ENCODE data around the gene GGA2. TPM values are rescaled to one million over a fixed set of nuclear protein-coding genes. Genes with fewer than 3 reads are reported as not detected.
"Not testable (repeated sequence)": the region's sequence is repeated elsewhere in the genome, so short reads cannot be mapped to it uniquely, and the experiment has no call there.

The GGA2 gene
- total and polyA plus RNA-seq, 4 experiments from 2014 or later, result 49.2 to 118 (median 81.6) TPM

DNA sequence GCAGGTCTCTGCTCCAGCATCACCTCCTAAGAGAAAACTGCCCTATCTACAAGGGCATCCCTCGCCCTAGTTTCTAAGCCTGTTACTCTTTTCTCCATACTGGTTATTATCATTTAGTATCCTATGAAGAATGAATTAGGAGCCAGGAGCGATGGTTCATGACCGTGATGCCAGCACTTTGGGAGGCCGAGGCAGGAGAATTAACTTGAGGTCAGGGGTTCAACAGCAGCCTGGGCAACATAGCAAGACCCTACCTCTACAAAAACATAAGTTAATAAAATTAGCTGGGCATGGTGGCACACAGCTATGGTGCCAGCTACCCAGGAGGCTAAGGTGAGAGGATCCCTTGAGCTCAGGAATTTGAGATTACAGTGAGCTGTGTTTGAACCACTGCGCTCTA lies 39.6 kb upstream of the GGA2 start:
- peaks cover 0 to 5% (median 2%) of the 10 kb centered on the region in 4 donors for H3K4me1 Mint-ChIP-seq
- Histone ChIP-seq H3K27me3 (ENCODE audit: insufficient read depth, low read length) (no peaks in the 10 kb centered on the region), H3K36me3 (ENCODE audit: insufficient read depth, low read length) (peaks cover 46% of the 10 kb centered on the region), H3K4me1 (ENCODE audit: insufficient read depth, low read length) (no peaks in the 10 kb centered on the region), H3K4me3 (ENCODE audit: low read length in 2 of 2) (no peak overlapping the region), H3K9me3 (ENCODE audit: control insufficient read depth in 1 of 2, low read length in 2 of 2) (no peaks in the 10 kb centered on the region), H3K27ac (ENCODE audit: low read depth, low read length) (no peak overlapping the region)
- H3K4me3 Mint-ChIP-seq, result no peak overlapping the region
- DNase-seq, result no peak
- intact Hi-C loops (cut with micrococcal nuclease), result no loop called here
- CTCF ChIA-PET (ENCODE audit: partially characterized antibody), result interaction anchor here (0.8 to 1.6 kb wide), 2 partner anchors 9 to 51 kb away, joined by 4 read pairs; no protein-coding TSS in a partner anchor
- H3K27ac Mint-ChIP-seq, result no peak overlapping the region
- no peaks in the 10 kb centered on the region for H3K27me3 Mint-ChIP-seq
- peaks cover 24 to 45% of the 10 kb centered on the region in 2 donors for H3K36me3 Mint-ChIP-seq
- POLR2A ChIA-PET (ENCODE audit: partially characterized antibody), result no interaction called here
- H3K9me3 Mint-ChIP-seq, result no peaks in the 10 kb centered on the region

DNA sequence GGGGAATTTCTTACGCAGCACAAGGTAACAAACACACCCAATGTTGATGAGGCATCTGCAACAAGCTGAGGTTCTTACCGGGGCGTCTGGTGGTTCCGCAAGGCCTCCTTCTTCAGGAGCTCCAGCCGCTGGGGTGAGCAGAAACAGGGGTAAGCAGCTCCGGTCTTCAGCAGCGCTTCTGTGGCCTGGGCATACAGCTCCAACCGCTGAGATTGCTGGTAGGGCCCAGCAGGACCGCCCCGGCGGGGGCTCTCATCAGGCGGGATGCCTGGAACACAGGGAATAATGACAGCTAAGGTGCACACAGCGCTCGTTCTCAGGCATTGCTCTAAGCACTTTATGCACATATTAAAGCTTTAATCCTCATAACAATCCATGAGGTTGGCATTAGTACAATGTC lies 34.1 kb upstream of the GGA2 start:
- no peaks in the 10 kb centered on the region for H3K4me1 ChIP-seq (ENCODE audit: insufficient read depth, low read length)
- H3K36me3 ChIP-seq (ENCODE audit: insufficient read depth, low read length), result peaks cover 32% of the 10 kb centered on the region
- no peak for DNase-seq
- H3K27ac Mint-ChIP-seq, result no peak overlapping the region
- H3K36me3 Mint-ChIP-seq, result peaks cover 11 to 54% of the 10 kb centered on the region in 2 donors
- intact Hi-C loops (cut with micrococcal nuclease), result no loop called here
- H3K9me3 ChIP-seq (ENCODE audit: control insufficient read depth in 1 of 2, low read length in 2 of 2), result no peaks in the 10 kb centered on the region
- peaks cover 0 to 4% (median 0%) of the 10 kb centered on the region in 4 donors for H3K4me1 Mint-ChIP-seq
- H3K4me3 ChIP-seq (ENCODE audit: low read length in 2 of 2), result no peak overlapping the region
- ChIA-PET CTCF (ENCODE audit: partially characterized antibody) (no interaction called here), POLR2A (ENCODE audit: partially characterized antibody) (no interaction called here)
- H3K27ac ChIP-seq (ENCODE audit: low read depth, low read length), result no peak overlapping the region
- H3K9me3 Mint-ChIP-seq, result no peaks in the 10 kb centered on the region
- H3K27me3 Mint-ChIP-seq, result no peaks in the 10 kb centered on the region
- no peaks in the 10 kb centered on the region for H3K27me3 ChIP-seq (ENCODE audit: insufficient read depth, low read length)
- no peak overlapping the region for H3K4me3 Mint-ChIP-seq

DNA sequence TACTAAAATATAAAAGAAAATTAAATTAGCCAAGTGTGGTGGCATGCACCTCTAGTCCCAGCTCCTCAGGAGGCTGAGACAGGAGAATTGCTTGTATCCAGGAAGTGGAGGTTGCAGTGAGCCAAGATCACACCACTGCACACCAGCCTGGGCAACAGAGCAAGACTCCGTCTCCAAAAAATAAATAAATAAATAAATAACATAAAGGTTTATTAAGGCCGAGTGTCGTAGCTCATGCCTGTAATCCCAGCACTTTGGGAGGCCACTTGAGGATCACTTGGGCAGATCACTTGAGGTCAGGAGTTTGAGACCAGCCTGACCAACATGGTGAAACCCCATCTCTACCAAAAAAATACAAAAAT lies 30.5 kb upstream of the GGA2 start:
- intact Hi-C loops (cut with micrococcal nuclease); H3K4me1 Mint-ChIP-seq; H3K4me1 ChIP-seq (ENCODE audit: insufficient read depth, low read length); H3K27me3 ChIP-seq (ENCODE audit: insufficient read depth, low read length); H3K4me3 ChIP-seq (ENCODE audit: low read length in 2 of 2); CTCF ChIA-PET (ENCODE audit: partially characterized antibody); H3K9me3 Mint-ChIP-seq; DNase-seq; H3K27me3 Mint-ChIP-seq; H3K4me3 Mint-ChIP-seq; H3K27ac ChIP-seq (ENCODE audit: low read depth, low read length); H3K9me3 ChIP-seq (ENCODE audit: control insufficient read depth in 1 of 2, low read length in 2 of 2); H3K27ac Mint-ChIP-seq: not testable (repeated sequence)
- H3K36me3 Mint-ChIP-seq, result peaks cover 4 to 47% of the 10 kb centered on the region in 2 donors
- POLR2A ChIA-PET (ENCODE audit: partially characterized antibody), result interaction anchor here (1.4 kb wide), 1 partner anchor 16 kb away, joined by 4 read pairs; the partner anchor contains the start of genes EARS2 and UBFD1
- peaks cover 18% of the 10 kb centered on the region for H3K36me3 ChIP-seq (ENCODE audit: insufficient read depth, low read length)

DNA sequence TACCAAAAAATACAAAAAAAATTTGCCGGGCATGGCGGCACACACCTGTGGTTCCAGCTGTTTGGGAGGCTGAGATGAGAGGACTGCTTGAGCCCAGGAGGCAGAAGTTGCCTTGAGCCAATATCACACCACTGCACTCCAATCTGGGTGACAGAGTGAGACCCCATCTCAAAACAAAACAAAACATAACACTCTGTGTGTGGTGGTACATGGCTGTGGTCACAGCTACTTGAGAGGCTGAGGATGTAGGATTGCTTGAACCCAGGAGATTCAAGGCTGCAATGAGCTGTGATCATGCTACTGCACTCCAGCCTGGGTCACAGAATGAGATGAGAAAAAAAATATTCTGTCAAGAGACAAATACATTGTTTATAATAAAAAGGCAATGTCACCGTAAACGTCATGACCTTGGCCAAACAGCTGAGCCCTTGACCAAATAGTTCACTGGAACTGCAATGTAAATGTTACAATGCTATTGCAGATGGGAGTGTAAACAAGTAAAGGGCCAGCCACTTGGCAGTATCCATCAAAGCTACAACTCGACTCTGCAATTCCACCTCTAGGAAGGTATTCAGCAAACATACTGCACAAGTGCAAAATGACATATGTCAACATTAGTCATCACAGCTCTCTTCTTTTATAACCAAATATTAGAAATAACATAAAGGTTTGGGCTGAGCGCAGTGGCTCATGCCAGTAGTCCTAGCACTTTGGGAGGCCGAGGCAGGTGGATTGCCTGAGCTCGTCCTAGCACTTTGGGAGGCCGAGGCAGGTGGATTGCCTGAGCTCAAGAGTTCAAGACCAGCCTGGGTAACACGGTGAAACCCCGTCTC lies 29.9 kb upstream of the GGA2 start:
- H3K36me3 ChIP-seq (ENCODE audit: insufficient read depth, low read length), result peaks cover 18% of the 10 kb centered on the region
- Mint-ChIP-seq H3K4me3 (no peak overlapping the region), H3K27ac (no peak overlapping the region), H3K27me3 (no peaks in the 10 kb centered on the region), H3K4me1 (peaks cover 0 to 1% (median 0%) of the 10 kb centered on the region in 4 donors), H3K36me3 (peaks cover 4 to 48% of the 10 kb centered on the region in 2 donors), H3K9me3 (no peaks in the 10 kb centered on the region)
- no peaks in the 10 kb centered on the region for H3K4me1 ChIP-seq (ENCODE audit: insufficient read depth, low read length)
- POLR2A ChIA-PET (ENCODE audit: partially characterized antibody), result interaction anchor here (1.4 to 1.5 kb wide), 2 partner anchors 17 to 34 kb away, joined by 3 to 4 read pairs; partner anchors contain the start of genes EARS2 and UBFD1
- H3K27me3 ChIP-seq (ENCODE audit: insufficient read depth, low read length), result no peaks in the 10 kb centered on the region
- H3K9me3 ChIP-seq (ENCODE audit: control insufficient read depth in 1 of 2, low read length in 2 of 2), result no peaks in the 10 kb centered on the region
- CTCF ChIA-PET (ENCODE audit: partially characterized antibody), result no interaction called here
- no peak overlapping the region for H3K27ac ChIP-seq (ENCODE audit: low read depth, low read length)
- no peak overlapping the region for H3K4me3 ChIP-seq (ENCODE audit: low read length in 2 of 2)
- intact Hi-C loops (cut with micrococcal nuclease), result no loop called here
- no peak for DNase-seq

DNA sequence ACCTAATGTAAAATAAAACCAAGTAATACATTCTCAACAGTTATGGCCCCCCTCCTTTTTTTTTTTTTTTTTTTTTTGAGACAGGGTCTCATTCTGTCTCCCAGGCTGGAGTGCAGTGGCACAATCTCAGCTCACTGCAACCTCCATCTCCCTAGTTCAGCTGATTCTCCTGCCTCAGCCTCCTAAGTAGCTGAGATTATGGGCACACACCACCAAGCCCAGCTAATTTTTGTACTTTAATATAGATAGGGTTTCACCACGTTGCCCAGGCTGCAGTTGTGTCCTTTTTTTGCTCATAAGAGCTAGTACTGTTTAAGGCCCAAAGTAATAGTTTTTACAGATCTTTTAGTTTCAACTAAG lies 28.6 kb upstream of the GGA2 start:
- H3K36me3 Mint-ChIP-seq, result peaks cover 9 to 47% of the 10 kb centered on the region in 2 donors

DNA sequence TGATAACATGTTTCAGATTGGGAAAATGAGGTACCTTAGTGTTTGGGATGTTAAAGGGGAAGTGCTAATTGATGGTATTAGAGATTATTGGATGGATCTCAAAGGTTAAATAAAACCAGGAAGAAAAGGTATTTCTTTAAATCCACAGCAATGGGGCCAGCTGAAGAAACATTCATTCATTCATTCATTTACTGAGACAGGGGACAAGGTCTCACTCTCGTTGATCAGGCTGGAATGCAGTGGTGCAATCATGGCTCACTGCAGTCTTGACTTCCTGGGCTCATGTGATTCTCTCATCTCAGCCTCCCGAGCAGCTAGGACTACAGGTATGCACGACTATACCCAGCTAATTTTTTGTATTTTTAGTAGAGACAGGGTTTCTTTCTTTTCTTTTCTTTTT lies 27.1 kb upstream of the GGA2 start:
- H3K36me3 ChIP-seq (ENCODE audit: insufficient read depth, low read length), result peaks cover 28% of the 10 kb centered on the region
- no peak overlapping the region for H3K4me3 Mint-ChIP-seq

More for the DNA sequence above, 28.6 kb upstream of the GGA2 start:
- Mint-ChIP-seq H3K4me3 (no peak overlapping the region), H3K9me3 (no peaks in the 10 kb centered on the region), H3K27me3 (no peaks in the 10 kb centered on the region), H3K4me1 (peaks cover 0 to 1% (median 0%) of the 10 kb centered on the region in 4 donors), H3K27ac (no peak overlapping the region)
- H3K27ac ChIP-seq (ENCODE audit: low read depth, low read length), result no peak overlapping the region
- POLR2A ChIA-PET (ENCODE audit: partially characterized antibody), result interaction anchor here (1.5 kb wide), 1 partner anchor 32 kb away, joined by 3 read pairs; no protein-coding TSS in a partner anchor
- H3K9me3 ChIP-seq (ENCODE audit: control insufficient read depth in 1 of 2, low read length in 2 of 2), result no peaks in the 10 kb centered on the region
- no peak for DNase-seq
- no peaks in the 10 kb centered on the region for H3K4me1 ChIP-seq (ENCODE audit: insufficient read depth, low read length)
- intact Hi-C loops (cut with micrococcal nuclease), result no loop called here
- peaks cover 23% of the 10 kb centered on the region for H3K36me3 ChIP-seq (ENCODE audit: insufficient read depth, low read length)
- H3K27me3 ChIP-seq (ENCODE audit: insufficient read depth, low read length), result no peaks in the 10 kb centered on the region
- CTCF ChIA-PET (ENCODE audit: partially characterized antibody), result interaction anchor here (0.7 kb wide), 1 partner anchor 765 kb away, joined by 3 read pairs; no protein-coding TSS in a partner anchor
- no peak overlapping the region for H3K4me3 ChIP-seq (ENCODE audit: low read length in 2 of 2)

DNA sequence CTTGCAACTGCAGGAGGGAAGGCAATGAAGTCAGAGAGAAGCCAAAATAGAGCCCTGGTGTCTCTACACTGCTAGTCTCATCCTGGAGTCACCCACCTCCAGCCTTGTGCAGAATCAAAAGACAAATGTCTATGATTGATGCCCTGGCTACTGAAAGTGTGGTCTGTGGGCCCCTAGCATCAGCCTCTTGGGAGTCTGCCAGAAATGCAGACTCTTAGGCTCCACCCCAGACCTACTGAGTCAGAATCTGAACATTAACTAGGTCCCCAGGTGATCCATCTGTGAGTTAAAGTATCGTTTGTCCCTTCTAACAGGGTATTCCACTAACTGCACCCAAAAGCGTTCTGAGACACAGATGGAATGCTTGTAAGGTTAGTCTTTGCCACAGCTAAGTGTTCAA lies 25.6 kb upstream of the GGA2 start:
- Mint-ChIP-seq H3K9me3 (no peaks in the 10 kb centered on the region), H3K27me3 (no peaks in the 10 kb centered on the region), H3K4me3 (no peak overlapping the region), H3K27ac (no peak overlapping the region), H3K36me3 (peaks cover 19 to 53% of the 10 kb centered on the region in 2 donors), H3K4me1 (no peaks in the 10 kb centered on the region)
- intact Hi-C loops (cut with micrococcal nuclease), result no loop called here
- no peak for DNase-seq
- ChIA-PET POLR2A (ENCODE audit: partially characterized antibody) (no interaction called here), CTCF (ENCODE audit: partially characterized antibody) (no interaction called here)
- no peaks in the 10 kb centered on the region for H3K4me1 ChIP-seq (ENCODE audit: insufficient read depth, low read length)
- no peaks in the 10 kb centered on the region for H3K9me3 ChIP-seq (ENCODE audit: control insufficient read depth in 1 of 2, low read length in 2 of 2)
- H3K36me3 ChIP-seq (ENCODE audit: insufficient read depth, low read length), result peaks cover 38% of the 10 kb centered on the region
- H3K27ac ChIP-seq (ENCODE audit: low read depth, low read length), result no peak overlapping the region
- H3K27me3 ChIP-seq (ENCODE audit: insufficient read depth, low read length), result no peaks in the 10 kb centered on the region
- no peak overlapping the region for H3K4me3 ChIP-seq (ENCODE audit: low read length in 2 of 2)

More for the DNA sequence above, 27.1 kb upstream of the GGA2 start:
- Histone ChIP-seq H3K4me1 (ENCODE audit: insufficient read depth, low read length) (no peaks in the 10 kb centered on the region), H3K9me3 (ENCODE audit: control insufficient read depth in 1 of 2, low read length in 2 of 2) (no peaks in the 10 kb centered on the region), H3K27ac (ENCODE audit: low read depth, low read length) (no peak overlapping the region), H3K4me3 (ENCODE audit: low read length in 2 of 2) (no peak overlapping the region), H3K27me3 (ENCODE audit: insufficient read depth, low read length) (no peaks in the 10 kb centered on the region)
- CTCF ChIA-PET (ENCODE audit: partially characterized antibody), result no interaction called here
- DNase-seq, result no peak
- Mint-ChIP-seq H3K9me3 (no peaks in the 10 kb centered on the region), H3K27ac (peak overlapping the region in 1 of 7 donors; percentile 17), H3K4me1 (peaks cover 0 to 1% (median 0%) of the 10 kb centered on the region in 4 donors), H3K27me3 (no peaks in the 10 kb centered on the region), H3K36me3 (peaks cover 14 to 51% of the 10 kb centered on the region in 2 donors)
- intact Hi-C loops (cut with micrococcal nuclease), result no loop called here
- POLR2A ChIA-PET (ENCODE audit: partially characterized antibody), result no interaction called here
